ENCODE measurements around the gene NLRP4.

NLRP4 gene

GRCh38 chr19:55882626-55883025 is 46.3 kb downstream of the NLRP4 start:
- TF ChIP-seq CTCF (conservative IDR thresholded peaks at IDR 0.05), result no peak
- H3K27ac ChIP-seq, result no peak overlapping the region

GRCh38 chr19:55898911-55899310 is 62.6 kb downstream of the NLRP4 start:
- no peak overlapping the region for H3K27ac ChIP-seq
- no peak for TF ChIP-seq CTCF (conservative IDR thresholded peaks at IDR 0.05)

GRCh38 chr19:55901369-55902079 is 65.2 kb downstream of the NLRP4 start:
- TF ChIP-seq CTCF (conservative IDR thresholded peaks at IDR 0.05), result no peak
- no peak overlapping the region for H3K27ac ChIP-seq

GRCh38 chr19:55902080-55902751 is 65.9 kb downstream of the NLRP4 start:
- H3K27ac ChIP-seq, result no peak overlapping the region
- TF ChIP-seq CTCF (conservative IDR thresholded peaks at IDR 0.05), result no peak

GRCh38 chr19:55907286-55907685 is 70.9 kb downstream of the NLRP4 start:
- no peak for TF ChIP-seq CTCF (conservative IDR thresholded peaks at IDR 0.05)
- H3K27ac ChIP-seq, result no peak overlapping the region

GRCh38 chr19:55907746-55908145 is 71.4 kb downstream of the NLRP4 start:
- TF ChIP-seq CTCF (conservative IDR thresholded peaks at IDR 0.05), result no peak
- H3K27ac ChIP-seq, result no peak overlapping the region

GRCh38 chr19:55909801-55910200 is 73.5 kb downstream of the NLRP4 start:
- no peak for TF ChIP-seq CTCF (conservative IDR thresholded peaks at IDR 0.05)
- H3K27ac ChIP-seq, result no peak overlapping the region

All from VCaP (cell line).